ENCODE measurements around the gene MINDY4. TPM values are rescaled to one million over a fixed set of nuclear protein-coding genes. Genes with fewer than 3 reads are reported as not detected.

The MINDY4 gene
- total RNA-seq, 1 donor from 2014 or later = 2.4 TPM

DNA sequence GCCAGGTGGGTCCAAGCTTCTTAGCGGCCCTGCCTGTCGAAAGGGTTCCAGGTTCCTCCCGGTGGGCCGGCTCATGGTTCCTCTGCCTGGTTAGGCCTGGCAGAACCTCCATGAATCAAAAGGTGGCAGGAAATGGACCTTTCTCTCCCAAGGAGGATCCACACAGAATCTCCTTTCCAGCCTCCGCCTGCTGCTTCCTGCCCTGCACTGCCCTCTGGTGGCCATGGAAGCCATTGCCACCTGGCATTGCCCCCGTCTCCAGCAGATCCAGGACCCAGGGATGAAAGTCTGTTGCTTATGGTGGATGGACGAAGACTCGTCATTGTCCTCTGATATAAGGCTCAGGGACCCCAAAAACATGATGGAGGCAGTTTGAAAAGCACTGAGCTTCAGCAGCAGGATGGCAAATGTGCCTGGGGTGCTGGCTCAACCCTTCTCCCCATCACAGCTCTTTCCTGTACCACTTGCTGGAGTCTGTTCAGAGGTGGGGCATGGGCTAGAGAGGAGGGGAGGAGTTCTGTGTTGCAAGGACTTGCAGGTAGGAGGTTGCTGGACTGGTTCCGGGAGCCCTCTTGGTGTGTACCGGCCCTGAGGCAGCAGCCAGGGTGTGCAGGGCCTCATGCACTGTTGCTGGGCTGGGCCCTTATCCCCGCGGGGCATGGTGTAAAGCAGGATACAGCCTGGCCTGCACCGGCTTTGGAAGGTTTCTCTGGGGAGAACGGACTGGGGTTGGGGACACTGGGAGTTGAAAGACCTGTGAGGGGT, 30.6 kb upstream of the MINDY4 start:
- FAIRE-seq (no peak), DNase-seq (ENCODE audit: low spot score in 2 of 2) (peak; percentile 61 to 87)

DNA sequence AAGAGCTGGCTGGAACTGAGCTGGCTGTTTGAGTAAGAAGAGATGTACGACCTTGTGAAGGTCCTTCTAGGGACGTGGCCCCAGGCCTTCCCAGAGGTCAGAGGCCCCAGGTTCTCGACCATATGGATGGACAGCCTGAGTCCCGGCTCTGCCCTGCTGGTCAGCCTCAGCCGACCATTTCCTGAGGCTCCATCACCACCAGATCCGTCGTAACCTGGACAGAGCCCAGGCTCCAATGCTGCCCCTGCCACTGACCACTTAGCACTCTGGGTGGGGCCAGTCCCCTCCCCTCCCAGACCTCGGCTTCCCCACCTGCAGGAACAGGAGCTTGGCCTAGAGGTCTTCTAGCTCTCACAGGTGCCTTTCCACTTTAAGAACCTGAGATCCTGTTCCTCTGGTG, 29.9 kb upstream of the MINDY4 start:
- FAIRE-seq = no peak

DNA sequence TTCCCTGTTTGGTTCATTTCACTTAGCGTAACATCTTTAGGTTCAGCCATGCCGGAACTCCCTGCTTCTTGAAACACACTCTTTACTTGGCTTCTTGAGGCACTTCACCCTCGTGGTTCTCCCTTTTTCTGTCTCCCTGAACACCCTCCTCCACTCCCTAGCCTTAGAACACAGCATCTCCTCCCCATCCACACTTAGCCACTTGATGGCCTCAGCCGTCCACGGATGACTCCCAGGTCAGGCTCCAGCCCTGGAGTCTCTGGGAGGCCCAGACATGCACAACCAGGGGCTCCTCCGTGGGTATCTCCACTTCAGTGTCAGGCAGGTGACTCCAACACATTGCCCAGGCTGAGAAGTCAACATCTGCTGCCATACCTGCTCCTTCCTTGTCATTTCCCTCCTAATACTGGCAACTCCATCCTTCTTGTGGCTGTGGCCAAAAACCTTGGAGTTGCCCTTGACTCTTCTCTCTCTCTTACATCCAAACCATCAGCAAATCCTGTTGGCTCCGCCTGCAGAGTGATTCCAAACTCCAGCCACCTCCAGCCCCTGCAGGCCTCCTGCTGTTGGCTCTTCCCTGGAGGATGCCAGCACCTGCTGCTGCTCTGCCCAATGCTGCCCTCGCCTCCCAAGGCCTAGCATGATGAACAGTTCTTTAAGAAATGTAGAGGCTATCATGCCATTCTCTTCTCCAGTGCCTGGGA, 27.7 kb upstream of the MINDY4 start:
- DNase-seq (ENCODE audit: low spot score in 2 of 2) = no peak
- no peak for FAIRE-seq

More for the DNA sequence above, 29.9 kb upstream of the MINDY4 start:
- DNase-seq (ENCODE audit: low spot score in 2 of 2) = no peak

DNA sequence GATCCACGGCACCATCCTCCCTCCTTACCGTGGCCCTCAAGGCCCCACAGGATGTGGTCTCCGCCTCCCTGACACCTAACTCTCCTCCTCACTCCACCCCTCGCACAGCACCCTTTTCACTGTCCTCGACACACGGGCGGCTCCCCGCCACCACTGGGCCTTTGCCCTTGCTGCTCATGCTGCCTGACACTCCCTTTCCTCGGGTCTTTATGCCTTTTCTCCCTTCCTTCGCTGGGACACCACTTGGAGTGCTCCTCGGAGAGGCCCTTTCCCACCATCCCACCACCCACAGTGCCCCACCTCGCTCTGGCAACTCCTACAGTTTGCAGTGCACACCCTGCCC, 27.2 kb upstream of the MINDY4 start:
- DNase-seq (ENCODE audit: low spot score in 2 of 2) (no peak), FAIRE-seq (no peak)

DNA sequence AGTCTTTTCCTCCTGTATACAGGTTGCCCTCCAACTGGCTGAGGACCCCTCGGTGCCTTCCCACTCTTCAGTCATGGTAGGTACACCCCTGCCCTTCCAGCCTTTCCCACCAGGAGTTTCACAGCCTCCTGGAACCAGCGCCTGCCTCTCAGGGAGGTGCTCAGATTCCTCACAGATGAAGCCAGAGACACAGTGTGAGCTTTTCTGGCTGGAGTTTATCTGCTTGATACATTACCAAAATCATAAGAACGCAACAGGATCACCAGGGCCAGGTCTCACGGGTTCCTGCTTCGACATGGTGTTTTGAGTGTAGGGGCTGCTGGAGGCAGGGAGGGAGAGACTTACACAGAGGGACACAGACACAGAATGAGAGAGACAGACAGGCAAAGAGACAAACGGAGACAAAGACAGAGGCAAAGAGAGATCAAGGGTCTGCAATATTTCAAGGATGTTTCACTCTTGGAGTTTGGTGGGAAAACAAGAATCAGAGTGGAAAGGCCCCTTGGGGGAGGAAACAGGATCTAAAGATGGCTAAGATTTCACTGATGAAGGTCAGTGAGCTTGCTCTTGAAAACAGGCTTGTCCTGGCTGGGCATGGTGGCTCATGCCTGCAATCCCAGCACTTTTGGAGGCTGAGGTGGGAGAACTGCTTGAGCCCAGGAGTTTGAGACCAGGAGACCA, 25.8 kb upstream of the MINDY4 start:
- DNase-seq (ENCODE audit: low spot score in 2 of 2) = no peak
- no peak for FAIRE-seq

DNA sequence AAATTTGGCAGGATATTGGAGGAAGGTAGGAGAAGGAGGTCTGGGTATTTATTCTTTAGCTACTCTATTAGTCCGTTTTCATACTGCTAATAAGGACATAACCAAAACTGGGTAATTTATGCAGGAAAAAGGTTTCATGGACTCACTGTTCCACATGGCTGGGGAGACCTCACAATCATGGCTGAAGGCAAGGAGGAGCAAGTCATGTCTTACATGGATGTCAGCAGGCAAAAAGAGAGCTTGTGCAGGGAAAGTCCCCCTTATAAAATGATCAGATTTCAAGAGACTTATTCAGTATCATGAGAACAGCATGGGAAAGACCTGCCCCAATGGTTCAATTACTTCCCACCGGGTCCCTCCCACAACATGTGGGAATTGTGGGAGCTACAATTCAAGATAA, 21.2 kb upstream of the MINDY4 start:
- no peak for FAIRE-seq

DNA sequence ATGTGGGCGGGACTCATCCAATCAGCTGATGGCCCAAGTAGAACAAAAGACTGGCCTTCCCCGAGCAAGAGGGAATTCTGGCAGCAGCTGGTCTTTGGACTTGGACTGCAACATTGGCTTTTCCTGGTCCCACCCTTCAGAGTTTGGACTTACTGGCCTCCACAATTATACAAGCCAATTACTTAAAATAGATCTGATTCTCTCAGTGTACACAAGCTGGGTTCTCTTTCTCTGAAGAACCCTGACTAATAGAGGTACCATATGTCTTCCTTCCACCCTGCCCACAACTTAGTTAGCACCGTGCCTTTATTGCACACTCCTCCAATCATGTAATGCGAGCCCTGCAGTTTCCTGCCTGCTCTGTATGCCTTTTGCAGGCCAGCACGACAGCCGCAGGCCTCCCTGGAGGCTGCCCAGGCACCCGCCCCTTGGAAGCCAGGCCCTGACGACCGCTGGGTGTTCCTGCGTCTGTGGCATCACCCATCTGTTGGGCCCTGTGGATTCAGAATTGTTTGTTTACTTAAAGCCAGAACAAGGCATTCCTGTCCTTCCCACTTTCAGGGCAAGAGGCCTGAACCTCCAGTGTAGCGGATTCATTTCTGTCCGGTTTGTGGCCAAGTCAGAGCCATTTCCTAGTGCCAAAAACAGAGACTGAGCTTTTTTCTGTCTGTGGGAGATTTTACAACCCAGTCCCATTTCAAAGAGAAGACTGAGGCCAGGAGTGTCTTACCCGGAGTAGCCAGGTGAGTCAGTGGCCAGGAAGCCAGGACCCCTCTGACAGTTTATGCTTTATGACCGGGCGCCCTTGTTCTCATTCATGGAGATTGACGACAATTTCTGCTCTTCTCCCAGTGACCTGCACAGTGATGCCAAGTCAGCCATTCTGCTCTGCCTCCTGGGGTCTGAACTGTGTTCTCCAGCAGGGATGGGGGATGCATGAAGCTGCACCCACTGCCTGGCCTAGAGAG, 20.2 kb upstream of the MINDY4 start:
- FAIRE-seq = no peak
- DNase-seq (ENCODE audit: low spot score in 2 of 2) = no peak

More for the DNA sequence above, 21.2 kb upstream of the MINDY4 start:
- no peak for DNase-seq (ENCODE audit: low spot score in 2 of 2)

DNA sequence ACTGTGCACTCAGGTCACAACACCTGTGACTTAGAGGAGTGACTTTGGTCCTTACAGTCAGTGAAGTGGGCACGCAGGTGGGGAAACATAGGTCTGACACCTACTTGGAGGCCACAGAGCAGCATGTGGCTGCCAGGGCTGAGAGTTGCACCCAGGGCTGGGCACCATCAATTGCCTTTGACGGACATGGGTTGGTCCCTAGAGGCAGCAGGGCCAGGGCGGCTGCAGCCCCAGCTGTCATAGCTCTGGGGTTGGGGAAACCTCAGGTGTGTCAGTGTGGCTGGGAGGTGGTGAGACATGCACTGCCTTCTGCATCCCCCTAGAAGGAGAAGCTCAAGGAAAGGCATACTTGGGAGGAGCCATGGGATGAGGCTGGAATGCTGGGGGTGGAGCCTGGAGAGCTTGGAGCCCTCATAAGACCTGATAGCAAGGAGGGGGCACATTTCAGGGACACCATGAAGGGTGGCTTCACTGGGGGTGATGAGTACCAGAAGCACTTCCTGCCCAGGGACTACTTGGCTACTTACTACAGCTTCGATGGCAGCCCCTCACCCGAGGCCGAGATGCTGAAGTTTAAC, 19.4 kb upstream of the MINDY4 start, which contains the start of gene INMT:
TSS of gene INMT (plus strand) at position 440 of the 578 bp plus-strand sequence. CDS start at position 456, 16 bp downstream.
- no peak for FAIRE-seq
- DNase-seq (ENCODE audit: low spot score in 2 of 2) = no peak

DNA sequence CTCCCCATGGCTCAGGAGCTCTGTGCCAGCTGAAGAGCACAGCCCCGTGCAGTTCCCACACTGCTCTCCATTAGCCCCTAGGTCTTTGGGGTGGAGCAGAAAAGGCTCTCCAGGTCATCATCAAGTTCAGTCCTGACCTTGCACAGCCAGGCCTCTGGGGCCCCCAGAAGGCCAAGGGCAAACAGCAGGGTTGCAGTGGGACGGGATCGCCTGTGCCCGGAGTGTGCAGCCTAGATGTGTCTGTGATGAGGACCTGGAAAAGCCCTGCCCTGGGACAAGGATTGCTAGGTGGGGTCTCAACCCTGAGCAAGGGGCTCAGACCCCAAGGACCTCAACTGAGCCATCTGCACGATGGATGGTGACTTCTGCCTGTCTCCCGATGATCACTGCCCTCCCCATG, 18.7 kb upstream of the MINDY4 start:
- DNase-seq (ENCODE audit: low spot score in 2 of 2) (no peak), FAIRE-seq (no peak)

DNA sequence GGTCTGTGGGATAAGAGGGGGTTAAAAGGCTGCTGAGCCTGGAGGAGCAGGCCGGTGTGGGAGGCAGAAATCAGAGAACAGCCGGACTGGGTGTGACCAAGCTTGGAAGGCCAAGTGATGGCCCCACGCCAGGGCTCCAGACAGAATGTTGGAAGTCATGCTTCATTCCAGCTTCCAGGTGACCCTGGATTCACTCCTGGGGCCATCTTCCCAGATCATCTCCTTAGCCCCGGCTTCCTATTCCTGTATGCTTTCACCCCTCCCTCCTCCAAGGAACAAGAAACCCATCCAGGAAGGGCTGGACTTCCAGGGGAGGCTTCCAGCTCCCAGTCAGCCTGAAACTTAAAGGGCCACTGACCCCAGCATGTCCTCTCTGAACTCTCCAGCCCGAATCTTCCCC, 18.2 kb upstream of the MINDY4 start:
- FAIRE-seq = no peak
- DNase-seq (ENCODE audit: low spot score in 2 of 2) = no peak

DNA sequence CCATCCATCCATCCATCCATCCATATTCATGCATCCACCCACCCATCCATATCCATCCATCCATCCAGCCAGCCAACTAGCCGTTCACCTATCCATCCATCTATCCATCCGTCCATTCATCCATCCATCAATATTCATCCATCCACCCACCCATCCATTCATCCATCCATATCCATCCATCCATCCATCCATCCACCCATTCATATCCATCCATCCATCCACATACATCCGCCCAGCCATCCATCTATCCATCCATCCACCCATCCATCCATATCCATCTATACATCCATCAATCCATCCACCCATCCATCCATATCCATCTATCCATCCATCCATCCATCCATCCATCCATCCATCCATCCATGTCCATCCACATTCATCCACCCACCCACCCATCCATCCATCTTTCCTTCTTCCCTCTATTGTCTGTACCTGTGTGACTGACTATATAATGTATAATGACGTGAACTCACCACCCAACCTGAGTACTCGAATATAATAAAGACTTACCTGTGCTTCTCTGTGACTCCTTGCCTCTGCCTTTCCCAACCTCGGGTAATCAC, 16.8 kb upstream of the MINDY4 start:
- DNase-seq (ENCODE audit: low spot score in 2 of 2) (no peak), FAIRE-seq (no peak)

DNA sequence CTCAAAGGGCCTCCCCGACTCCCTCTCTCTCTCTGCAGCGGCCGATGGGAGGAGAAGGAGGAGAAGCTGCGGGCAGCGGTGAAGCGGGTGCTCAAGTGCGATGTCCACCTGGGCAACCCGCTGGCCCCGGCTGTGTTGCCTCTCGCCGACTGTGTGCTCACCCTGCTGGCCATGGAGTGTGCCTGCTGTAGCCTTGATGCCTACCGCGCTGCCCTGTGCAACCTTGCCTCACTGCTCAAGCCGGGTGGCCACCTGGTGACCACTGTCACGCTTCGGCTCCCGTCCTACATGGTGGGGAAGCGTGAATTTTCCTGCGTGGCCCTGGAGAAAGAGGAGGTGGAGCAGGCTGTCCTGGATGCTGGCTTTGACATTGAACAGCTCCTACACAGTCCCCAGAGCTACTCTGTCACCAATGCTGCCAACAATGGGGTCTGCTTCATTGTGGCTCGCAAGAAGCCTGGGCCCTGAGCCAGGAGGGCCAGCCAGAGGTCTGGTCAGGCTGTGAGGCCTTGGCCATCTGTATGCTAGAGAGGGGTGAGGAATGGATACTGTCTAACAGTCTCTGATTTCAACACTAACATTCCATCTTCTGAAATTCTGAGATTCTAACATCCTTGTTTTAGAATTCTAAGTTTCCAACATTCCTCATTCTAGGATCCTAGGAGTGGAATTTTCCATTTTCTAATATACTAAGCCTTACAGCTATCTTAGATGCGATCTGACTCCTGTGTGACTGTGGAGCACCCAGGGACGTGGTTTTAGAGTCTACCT, 15.6 kb upstream of the MINDY4 start:
- no peak for DNase-seq (ENCODE audit: low spot score in 2 of 2)
- FAIRE-seq = no peak

DNA sequence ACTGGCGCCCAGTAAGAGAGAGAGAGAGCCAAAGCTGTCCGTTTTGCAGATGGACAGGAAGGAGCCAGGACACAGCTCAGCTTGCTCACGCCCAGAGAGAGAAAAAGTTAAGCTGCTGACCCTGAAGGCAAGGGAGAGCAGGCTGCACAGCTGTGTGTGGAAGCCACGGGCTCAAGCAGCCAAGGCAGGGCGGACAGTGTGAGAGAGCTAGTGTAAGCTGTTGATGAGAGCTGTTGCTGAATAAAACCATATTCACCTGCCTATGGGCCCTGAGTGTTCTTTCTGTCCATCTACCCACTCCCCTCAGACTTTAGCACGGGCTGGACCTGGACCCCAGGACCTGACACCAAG, 13.9 kb upstream of the MINDY4 start:
- FAIRE-seq = no peak

DNA sequence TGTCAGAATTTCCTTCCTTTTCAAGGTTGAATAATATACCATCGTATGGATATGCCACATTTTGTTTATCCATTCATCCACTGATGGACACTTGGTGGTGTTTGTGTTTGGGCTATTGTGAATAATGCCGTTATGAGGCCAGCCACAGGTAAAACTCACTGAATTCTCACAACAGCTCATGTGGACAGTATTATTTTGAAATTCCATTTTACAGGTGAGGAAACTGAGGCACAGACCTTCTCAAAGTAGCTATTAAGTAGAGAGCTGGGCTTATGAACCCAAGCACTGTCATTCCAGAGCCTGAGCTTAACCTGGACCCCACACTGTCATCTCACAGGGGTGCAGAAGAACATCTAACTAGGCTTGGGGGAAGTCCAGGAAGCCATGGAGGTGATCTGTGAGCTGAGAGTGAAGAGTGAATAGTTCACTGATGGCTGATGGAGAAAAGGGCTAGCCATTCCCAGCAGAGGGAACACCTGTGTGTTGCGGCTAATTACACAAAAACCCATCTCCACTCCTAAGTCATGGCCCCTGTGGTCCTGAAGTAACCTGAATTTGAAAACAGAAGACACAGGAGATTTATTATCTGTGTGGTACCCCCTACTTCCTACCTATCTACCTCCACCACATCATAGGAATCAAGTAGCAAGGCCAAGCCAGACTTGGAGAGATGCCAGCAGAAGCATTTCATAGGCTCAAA, 10.6 kb upstream of the MINDY4 start:
- no peak for FAIRE-seq
- DNase-seq (ENCODE audit: low spot score in 2 of 2) = no peak

More for the DNA sequence above, 13.9 kb upstream of the MINDY4 start:
- no peak for DNase-seq (ENCODE audit: low spot score in 2 of 2)

DNA sequence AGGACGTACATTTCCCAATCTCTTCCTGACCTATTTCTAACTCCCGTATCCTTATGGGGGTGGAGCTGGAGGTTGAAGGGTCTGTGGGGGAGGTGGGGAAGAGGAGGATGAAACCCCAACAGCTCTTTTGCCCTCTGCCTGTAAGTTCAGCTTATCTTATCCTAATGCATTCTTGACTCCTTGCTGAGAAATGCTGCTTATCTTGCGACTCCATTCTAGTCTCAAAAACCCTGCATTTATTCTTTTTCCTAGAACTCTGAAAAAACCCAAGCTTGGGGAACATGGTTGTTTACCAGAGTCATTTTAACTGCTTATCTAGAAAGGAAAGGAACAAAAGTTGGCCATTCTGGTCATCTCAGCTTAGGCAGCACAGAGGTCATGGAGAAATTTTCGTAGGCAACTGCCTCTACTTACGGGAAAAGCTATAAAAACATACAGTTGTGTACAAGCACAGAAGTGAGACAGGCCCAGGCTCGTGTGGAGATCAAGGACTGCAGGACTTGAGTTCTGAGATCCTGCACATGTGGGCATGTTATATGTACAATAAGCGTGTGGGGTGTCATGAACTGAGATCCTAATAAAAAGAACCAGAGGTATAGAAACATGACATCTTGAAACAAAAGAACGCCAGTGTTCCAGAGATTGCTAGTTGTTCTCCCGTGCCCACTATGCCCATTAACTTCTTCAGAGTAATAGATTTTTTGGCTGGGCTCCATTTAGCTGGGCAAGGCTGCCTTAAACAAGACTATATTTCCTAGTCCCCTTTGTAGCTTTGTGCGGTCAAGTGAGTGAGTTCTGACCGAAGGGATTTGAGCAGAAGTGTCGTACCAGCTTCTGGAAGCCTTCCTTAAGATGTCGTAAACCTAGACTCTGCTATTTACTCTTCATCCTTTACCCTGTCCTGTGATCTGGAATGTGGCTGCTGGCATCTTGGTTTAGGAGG, 9.7 kb upstream of the MINDY4 start:
- DNase-seq (ENCODE audit: low spot score in 2 of 2) (no peak), FAIRE-seq (no peak)

DNA sequence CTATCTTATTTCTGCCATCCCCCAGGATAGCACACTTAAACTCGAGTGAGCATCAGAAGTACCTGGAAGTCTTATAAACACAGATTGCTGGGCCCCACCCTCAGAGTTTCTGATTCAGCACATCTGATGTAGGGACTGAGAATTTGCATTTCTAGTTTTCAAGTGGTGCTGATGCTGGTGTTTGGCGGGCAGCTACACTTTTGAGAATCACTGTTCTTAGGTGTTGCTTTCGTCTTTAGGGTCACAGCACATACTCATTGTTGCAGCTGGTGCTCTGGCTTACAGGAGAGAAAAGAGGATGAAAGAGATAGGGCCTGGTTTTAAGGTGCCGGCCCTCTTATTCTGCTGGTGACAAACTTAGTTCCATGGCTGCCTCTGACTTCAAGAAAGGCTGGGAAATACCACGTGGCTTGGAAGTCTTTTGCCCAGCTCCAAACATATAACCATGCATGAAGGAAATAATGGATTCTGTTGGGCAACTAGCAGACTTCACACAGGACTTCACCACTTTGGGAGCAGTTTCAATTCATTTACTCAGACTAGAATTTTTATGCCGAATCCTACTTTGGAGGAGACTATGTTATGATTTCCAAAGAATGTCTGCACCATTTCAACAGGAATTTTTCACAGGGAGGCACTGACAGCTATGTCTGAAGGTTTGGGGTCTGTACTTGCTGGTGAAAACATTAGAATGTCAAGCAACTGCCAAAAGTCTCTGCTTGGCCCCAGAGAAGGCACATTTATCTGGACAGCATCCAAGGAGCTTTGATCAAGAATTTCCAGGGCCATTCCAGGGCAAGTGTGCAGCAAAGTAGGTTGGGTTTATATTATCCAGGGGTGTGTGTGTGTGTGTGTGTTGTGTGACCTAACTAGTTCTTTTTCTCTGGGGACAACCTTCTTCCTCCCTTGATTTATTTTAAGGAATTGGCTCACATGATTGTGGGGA, 6.9 kb upstream of the MINDY4 start:
- DNase-seq (ENCODE audit: low spot score in 2 of 2) (no peak), FAIRE-seq (no peak)
